ENCODE data around the gene CDC42BPB.

CDC42BPB gene

DNA sequence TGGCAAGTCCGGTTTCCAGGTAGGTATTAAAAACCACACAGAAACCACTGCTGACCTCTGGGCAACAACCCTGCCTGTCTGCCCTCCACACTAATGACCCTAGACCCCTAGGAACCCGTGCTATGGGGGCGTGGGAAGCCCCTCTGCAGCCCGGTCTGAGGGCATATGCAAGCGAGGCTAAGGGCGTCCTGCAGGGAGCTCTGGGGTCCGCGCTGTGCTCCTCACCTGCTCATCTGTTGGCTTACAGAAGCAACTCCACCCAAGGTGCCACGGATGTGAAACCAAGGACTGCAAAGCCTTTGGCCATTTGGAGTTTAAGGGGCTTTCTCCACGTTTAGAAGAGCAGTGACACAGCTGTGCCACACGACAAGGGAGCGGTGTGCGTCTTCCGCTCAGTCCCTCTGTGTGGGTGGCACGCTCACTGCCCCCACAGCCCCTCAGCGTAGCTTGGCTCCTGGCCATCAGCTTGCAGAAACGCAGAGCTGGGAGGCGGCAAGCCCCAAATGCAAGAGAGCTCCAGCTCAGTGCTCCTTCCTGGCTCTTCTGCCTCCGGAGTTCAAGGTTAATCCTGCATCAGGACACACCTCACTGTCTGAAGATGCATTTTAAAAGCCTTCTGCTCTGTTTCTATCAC is 116.5 kb downstream of the CDC42BPB start:
- TF ChIP-seq, protein P1, sequence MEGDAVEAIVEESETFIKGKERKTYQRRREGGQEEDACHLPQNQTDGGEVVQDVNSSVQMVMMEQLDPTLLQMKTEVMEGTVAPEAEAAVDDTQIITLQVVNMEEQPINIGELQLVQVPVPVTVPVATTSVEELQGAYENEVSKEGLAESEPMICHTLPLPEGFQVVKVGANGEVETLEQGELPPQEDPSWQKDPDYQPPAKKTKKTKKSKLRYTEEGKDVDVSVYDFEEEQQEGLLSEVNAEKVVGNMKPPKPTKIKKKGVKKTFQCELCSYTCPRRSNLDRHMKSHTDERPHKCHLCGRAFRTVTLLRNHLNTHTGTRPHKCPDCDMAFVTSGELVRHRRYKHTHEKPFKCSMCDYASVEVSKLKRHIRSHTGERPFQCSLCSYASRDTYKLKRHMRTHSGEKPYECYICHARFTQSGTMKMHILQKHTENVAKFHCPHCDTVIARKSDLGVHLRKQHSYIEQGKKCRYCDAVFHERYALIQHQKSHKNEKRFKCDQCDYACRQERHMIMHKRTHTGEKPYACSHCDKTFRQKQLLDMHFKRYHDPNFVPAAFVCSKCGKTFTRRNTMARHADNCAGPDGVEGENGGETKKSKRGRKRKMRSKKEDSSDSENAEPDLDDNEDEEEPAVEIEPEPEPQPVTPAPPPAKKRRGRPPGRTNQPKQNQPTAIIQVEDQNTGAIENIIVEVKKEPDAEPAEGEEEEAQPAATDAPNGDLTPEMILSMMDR (IDR thresholded peaks at IDR 0.05; ENCODE audit: insufficient read depth, low read depth, low read length, missing control alignments), result no peak

DNA sequence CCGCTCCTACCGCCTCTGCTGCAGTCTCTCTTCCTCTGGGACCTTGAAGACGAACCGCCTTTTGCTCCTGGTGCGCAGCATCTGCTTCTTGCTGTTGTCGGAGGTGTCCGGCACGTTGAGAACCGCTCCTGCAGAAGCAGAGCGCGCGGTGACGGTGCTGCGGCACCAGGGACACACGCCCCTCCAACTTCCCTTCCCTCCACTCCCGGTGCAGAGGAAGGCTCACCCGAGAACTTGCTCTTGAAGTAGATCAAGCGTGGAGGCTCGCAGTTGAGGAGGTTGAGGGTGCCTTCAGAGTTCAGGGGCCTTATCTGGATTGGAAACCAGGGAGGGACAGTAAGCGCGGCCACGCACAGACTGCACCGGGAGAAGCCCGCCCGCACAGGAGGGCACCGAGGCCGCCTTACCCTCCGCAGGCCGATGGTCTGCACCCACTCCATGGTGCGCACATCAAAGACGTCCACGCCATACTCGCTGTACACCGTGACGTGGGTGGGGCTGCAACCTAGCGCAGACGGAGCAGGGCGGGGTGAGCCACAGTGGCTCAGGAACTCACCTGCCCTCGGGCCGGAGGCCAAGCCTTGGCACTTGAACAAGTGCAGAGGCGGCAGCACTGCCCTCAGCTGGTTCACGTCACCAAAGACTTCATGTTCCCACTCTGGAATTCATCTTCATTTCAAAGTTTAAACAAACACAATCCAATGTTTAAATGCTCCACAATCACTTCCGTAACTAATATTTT is 117.4 kb downstream of the CDC42BPB start:
- DNase-seq (ENCODE audit: low read depth), result no peak
- TF ChIP-seq, protein P1 (IDR thresholded peaks at IDR 0.05; ENCODE audit: insufficient read depth, low read depth, low read length, missing control alignments), result no peak

More for the DNA sequence above, 116.5 kb downstream of the CDC42BPB start:
- no peak overlapping the region for H3K4me3 ChIP-seq (ENCODE audit: low read length)
- no peak for DNase-seq (ENCODE audit: low read depth)

DNA sequence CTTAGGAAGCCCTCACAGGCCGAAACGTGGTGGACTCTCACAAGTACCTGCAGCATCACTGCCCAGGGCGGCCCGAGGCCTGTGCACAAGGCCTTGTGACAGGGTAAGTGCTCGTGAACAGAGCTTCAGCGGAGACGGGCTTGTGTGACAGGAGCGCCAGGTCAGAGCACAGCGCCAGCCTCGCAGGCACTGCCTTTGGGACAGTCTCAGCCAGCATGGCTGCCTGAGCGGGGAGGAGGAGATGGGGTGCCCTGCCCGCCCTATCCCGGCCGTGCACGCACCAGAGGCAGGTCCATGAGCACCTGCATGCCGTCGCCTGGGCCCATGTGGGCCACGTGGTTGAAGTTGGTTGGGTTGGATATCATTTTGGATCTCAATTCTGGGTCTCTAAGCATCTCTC is 118.0 kb downstream of the CDC42BPB start:
- DNase-seq (ENCODE audit: low read depth), result no peak
- no peak overlapping the region for H3K4me3 ChIP-seq (ENCODE audit: low read length)
- TF ChIP-seq, protein P1 (IDR thresholded peaks at IDR 0.05; ENCODE audit: insufficient read depth, low read depth, low read length, missing control alignments), result no peak

More for the DNA sequence above, 117.4 kb downstream of the CDC42BPB start:
- H3K4me3 ChIP-seq (ENCODE audit: low read length), result no peak overlapping the region

DNA sequence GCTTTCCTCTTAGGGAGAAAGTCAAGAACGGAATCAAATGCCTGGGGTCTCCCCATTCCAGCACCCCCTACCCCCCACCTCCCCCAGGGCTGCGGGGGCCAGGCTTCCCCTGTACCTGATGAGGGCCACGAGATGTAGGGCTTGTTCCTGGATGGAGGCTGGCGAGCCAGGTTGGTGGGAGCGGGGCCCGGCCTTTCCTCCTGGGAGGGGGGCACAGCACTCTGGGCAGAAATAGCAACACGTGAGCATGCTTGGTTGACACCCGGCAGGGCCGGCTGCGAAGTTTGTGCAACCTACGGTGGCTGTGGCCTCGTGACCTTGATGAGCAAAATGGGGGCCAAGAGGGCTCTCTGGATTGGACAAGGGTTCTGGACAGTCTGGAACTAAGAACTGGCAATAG is 119.2 kb downstream of the CDC42BPB start:
- no peak overlapping the region for H3K4me3 ChIP-seq (ENCODE audit: low read length)
- DNase-seq (ENCODE audit: low read depth), result no peak
- TF ChIP-seq, protein P1 (IDR thresholded peaks at IDR 0.05; ENCODE audit: insufficient read depth, low read depth, low read length, missing control alignments), result no peak

DNA sequence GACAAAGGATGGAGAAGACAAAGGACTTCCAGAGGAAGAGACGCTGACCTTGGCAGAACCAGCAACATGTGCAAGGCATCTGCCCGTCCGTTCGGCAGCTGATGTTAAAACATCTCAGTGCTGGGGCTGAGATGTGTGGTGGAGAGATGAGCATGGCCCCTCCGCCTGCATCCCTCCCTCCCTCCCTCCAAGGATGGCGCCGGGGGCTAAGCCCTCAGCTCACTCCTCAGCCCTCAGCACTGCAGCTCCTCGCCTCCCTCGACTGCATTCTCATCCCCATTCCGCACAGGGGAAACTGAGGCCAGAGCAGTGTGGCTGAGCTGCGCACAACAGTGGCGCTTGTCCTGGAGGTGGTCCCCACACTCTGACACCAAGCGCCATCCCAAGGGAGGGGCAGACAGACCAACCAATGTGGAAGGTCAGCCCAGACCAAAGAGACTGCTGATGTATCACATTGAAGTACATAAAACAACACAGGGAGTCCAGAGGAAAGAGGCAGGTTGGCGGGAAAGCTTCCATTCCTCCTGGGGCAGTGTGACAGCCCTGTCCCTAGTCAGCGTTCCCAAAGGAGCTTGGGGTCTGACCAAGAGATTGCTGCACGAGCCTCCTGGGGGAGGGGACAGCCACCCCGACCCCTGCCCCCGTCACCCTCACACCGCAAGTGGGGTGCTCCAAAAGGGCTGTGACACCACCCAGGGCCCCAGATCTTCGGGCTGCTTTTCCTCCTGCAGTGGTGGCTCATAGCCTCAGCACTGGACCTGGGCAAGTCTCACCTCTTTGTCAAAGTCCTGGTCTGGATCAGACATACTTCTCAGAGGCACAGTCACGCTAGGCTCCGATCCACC is 119.8 kb downstream of the CDC42BPB start:
- no peak for DNase-seq (ENCODE audit: low read depth)
- TF ChIP-seq, protein P1 (IDR thresholded peaks at IDR 0.05; ENCODE audit: insufficient read depth, low read depth, low read length, missing control alignments), result no peak
- H3K4me3 ChIP-seq (ENCODE audit: low read length), result no peak overlapping the region

DNA sequence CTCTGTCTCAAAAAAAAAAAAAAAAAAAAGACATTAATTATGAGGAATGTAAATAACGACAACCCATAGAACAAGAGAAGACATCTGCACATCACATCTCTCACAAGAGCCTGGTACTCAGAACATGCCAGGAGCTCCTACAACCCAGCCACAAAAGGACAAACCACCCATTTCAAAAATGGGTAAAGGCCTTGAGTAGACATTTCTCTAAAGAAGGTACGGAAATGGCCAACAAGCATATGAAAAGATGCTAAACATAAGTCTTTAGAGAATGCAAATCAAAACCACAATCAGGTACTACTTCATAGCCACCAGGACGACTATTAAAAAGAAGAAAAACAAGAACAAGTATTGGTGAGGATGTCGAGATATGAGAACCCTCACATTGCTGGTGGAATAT is 121.6 kb downstream of the CDC42BPB start:
- H3K4me3 ChIP-seq (ENCODE audit: low read length), result no peak overlapping the region
- no peak for DNase-seq (ENCODE audit: low read depth)
- TF ChIP-seq, protein P1 (IDR thresholded peaks at IDR 0.05; ENCODE audit: insufficient read depth, low read depth, low read length, missing control alignments), result no peak
